HK-2 (cell line): ENCODE results near the gene LRMDA.
"Not testable (repeated sequence)": the region's sequence is repeated elsewhere in the genome, so short reads cannot be mapped to it uniquely, and the experiment has no call there.

Experiments
- DNase-seq: peaks from one replicate; pipeline ENCODE4 v3.0.0-alpha.2; 2018; ENCODE audit not compliant: unreplicated experiment

LRMDA gene

DNA sequence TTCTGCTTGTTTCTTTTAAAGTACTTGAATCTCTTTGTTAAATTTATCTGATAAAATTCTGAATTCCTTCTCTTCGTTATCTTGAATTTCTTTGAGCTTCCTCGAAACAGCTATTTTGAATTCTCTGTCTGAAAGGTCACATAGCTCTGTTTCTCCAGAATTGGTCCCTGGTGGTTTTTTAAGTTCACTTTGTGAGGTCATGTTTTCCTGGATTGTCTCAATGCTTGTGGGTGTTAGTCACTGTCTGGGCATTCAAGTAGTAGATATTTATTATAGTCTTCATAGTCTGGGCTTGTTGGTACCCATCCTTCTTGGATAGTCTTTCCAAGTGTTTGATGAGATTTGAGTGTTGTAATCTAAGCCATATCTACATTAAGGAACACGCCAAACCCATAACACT lies 1060.6 kb downstream of the LRMDA start:
- DNase-seq = no peak

DNA sequence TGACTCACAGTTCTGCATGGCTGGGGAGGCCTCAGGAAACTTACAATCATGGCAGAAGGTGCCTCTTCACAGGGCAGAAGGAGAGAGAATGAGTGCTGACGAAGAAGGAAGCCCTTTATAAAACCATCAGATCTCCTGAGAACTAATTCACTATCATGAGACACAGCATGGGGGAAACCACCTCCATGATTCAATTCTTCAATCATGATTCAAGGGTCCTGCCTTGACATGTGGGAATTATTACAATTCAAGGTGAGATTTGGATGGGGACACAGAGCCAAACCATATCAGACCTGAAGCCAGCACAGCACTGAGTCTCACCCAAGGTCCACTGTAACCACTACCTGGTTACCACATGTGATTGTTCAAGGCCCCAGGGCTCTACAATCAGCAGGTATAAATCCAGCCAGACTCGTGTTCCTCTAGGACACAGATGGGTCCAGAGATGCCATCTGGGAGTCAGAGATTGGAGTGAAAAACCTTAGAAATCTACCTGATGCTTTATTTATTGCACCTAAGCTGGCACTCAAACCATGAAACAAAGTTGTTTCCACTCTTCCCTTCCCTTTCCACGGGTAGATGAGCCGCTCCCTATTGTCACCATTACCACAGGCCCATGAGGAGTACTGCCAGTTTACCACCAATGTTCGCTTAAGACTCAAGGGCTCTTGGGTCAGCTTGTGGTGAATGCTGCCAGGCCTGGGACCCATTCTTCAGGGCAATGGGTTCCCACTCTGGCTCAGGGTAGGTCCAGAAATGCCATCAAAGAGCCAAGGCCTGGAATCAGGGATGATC lies 1061.5 kb downstream of the LRMDA start:
- DNase-seq = no peak

DNA sequence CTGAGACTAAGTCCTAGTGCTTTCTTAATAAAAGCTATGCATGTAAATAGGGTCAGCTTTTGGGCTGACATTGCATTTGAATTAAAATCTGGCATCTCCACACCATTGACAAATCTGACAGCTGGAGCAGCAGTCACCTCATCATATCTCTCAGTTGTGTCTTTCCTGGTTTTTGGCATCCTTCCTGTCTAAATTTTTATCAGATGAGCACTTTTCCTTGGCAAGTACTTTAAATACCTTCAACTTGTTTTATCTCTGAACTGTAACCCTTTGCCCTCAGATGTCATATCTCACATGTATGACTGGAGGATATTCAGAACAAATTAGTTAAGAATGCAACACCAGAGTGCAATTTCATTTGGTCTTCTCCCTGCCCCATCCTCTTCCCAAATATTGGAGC lies 1066.2 kb downstream of the LRMDA start:
- no peak for DNase-seq

DNA sequence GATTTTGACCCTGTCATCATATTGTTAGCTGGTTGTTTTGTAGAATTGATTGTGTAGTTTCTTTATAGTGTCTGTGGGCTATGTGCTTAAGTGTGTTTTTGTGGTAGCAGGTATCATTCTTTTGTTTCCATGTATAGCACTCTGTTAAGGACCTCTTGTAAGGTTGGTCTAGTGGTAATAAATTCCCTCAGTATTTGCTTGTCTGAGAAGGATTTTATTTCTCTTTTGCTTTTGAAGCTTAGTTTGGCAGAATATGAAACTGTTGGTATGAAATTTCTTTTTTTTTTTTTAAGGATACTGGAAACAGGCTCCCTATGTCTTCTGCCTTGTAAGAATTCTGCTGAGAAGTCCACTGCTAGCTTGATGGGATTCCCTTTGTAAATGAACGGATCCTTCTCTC lies 1073.4 kb downstream of the LRMDA start:
- no peak for DNase-seq

DNA sequence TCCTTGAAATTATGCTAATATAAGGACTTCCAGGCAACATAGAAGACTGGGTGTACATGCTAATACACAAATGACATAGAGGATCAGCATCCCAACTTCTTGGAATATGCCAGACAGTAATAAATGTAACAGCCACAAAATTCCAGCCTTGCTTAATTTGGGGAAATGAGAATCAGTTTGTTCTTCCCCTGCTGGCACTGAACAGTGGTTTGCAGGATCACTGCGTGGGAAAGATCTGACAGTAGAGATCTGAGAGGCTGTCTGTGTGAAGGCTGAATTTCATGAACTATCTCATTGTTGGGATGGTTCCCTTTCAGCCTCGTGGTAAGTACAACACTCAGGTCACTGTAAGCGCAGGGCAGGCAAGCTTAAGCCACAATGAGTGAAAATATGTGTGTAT lies 1078.0 kb downstream of the LRMDA start:
- no peak for DNase-seq

DNA sequence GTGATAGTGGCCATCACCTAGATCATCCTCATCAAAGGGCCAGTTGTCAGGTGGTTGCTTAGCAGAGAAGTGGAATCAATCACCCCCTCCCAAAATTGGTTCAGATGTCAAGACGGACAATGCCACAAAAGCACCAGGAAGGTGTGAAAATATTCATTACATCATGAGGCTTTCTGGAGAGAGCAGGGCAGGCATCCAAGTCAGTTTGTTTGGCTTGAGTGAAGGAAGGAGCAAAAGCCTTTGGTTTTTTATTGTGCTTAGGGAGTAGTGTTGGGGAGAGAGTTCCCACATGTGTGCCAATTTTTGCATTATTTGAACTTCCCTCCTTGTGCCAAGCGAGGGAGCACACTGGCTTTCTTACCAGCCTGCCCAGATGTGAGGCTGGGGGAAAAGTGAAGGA lies 1082.9 kb downstream of the LRMDA start:
- DNase-seq = no peak

DNA sequence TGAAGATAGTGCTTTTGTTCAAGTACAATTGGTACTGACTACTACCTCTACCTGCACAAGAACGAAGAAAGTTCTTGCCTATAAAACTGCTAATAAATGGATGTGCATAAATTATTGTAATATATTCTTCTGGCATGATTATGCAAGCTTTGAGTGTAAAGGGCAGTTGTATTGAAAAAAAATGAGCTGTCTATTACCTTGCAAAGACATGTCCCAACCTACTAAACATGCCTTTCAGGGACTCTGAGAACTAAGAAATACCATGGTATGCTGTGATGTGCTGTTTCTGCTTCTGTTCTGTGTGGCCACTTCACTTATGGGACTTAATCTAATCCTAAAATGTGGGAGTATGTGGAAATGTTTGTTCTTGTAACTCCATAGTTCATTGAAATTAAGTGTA lies 1083.4 kb downstream of the LRMDA start:
- DNase-seq = no peak

DNA sequence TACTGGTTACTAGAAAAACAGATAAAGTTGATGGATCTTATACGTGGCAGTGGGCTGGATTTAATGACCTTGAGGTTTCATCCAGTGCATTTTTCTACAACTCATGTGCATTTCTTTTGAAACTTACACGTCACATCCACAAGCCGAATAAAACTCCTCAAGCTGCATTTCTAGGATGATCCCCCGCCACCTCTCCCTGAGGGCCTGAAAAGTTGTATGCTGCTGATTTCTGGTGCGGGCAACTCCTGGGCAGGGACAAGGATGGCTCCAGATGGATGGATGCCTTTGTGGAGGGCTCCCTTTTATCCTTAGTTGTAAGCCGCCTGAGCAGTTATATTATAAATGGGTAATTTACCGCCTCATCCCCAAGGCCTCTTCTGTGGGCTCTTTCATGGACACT lies 1091.1 kb downstream of the LRMDA start:
- DNase-seq = no peak

DNA sequence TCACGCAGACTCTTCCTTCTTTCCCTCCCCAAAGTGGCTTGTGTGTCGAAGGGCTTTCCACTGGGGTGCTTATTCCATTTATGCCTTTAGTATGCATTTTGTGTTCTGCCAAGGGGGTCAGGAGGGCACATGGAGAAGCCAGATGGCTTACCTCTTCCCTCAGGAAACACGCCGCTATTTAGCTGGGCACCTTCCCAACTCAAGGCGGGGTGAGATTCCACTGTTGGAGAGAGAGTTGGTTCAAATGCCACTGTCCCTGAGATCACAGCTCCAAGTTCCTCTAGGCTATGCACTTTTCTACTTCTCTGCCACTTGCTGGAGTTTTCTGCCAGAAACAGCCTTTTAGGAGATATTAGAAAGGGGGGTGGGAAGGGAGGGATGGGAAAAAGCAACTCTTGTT lies 1091.8 kb downstream of the LRMDA start:
- DNase-seq = no peak

DNA sequence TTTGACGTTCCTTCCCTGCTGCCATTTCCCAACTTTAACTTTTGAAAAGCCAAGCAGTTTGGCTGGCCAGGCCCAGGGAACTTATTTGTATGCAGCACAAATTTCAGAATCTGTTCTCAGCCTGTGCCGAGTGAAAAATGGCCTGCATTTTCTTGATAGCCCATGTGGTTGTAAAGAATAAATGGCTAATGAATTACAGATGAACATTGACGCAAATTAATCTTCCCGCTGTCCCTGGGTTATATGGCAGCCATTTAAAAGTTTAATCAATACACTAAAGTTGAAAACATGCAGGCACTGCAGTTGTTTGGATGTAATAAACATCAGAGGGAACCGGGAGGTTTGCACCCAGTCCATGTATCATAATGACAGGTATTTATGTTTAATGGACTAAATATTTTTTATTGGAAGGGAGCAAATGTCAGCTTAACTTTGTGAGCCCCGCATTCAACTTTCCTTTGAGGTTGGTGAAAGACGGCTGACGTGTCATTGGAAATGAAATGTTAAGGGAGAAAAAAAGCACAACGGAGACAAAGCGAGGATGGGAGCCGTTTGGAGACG lies 1092.4 kb downstream of the LRMDA start:
- DNase-seq = no peak

DNA sequence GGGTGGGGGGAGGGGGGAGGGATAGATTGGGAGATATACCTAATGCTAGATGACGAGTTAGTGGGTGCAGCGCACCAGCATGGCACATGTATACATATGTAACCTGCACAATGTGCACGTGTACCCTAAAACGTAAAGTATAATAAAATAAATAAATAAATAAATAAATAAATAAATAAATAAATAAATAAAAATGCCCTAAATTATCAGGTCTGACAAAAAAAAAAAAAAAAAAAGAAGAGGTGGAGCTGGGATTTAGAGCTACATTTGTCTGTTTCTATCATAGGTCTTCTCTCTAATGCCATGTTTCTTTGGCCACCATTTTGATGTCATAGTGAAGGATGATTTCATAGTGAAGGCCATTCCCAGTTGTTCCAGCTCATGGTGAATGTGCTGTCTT lies 1095.4 kb downstream of the LRMDA start:
- not testable (repeated sequence) for DNase-seq

DNA sequence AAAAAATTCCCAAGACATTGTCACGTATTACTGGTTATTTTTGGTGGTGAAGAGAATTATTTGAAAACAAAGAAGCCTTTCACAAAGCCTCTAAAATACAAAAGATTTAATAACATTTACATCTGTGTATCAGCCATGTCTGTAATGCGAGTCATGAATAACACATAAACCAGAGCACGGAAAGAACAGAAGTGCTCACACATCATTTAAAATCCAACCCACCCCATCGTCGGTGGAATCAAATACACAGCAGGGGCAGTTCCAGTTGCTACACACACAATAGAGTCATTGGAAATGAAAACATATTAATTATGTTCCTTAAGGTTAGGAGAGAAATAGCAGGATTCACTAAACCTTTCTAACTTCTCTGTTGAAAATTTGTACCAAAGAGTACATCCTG lies 1108.9 kb downstream of the LRMDA start:
- DNase-seq = no peak

DNA sequence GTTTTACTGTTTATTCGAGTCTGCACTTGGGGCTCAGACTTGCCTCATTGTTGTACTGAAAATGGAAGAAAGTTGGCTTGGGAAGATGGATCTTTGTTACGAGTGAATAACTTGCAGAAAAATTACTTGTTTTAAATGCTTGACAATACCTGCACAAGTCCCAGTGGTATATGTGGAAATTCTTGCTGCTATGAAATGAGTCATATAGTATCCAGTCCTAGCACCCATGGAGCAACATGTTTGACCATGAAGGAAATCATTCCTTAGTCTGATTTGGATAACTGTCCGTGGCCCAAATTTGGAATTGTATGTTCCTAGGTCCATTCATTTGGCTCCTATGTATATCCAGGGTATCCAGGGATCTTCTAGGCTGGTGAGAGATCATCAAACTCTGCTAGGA lies 1109.4 kb downstream of the LRMDA start:
- no peak for DNase-seq

DNA sequence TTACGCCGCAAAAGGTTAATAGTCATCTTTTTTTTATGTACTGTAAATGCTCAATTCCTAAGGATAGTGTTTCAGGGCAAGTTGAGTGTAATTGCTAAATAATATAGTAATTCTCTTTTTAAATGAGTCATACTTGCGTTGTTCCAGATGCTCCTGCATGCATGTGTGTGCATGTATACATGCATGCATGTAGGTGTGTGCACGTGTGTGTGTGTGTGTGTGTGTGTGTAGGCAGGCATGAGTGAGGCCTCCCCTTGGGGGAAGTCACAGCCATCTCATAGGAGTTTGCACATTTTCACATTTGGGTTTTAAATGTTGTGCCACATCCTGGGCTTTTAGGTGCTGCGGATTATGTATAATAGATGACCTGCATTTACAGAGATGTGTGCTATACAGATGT lies 1110.4 kb downstream of the LRMDA start:
- no peak for DNase-seq

DNA sequence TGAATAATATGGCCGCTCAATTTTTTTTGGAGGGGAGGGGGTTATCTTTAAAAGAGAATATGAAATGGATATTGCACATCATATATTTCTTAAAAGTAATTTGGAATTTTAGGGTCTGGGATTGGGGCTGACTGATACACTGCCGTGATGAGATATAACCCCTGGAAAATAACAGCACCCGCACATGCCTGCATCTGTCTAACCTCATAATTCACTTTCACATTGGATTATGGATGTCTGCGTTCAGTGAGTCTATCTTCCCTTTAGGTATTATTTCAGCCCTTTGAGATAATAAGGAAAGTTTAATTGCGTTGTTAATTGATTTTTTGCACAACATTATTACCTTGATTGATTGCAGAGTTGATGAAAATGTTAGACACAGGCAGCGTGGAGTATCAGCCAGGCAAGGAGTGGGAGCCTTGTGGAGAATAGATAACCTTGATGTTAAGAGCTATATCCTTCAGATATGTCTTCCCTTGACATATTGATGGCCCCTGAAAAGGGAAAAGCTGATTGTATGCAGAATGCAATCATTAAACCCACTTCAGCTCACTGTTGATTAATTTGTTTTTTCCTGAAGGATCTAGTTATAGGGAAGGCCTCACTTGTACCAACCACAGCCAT lies 1111.0 kb downstream of the LRMDA start:
- no peak for DNase-seq

DNA sequence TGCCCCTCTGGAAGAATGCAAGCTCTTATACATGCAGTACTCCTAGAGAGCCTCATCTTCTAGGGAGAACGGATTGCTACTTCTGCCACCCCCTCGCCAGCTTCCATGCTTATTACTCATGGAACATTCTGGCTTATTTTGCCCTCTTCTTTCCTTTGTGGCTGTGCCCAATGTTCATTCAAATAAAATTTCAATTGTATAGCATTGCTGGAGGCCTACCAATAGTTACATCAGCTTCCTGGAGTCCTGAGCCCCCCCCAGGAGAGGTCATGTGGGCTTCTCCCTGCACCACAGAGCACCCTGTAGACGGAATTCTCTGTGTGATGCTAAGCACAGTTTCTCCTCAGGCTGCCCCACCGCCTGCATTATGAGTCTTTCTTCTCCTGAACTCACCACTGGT lies 1112.2 kb downstream of the LRMDA start:
- no peak for DNase-seq

DNA sequence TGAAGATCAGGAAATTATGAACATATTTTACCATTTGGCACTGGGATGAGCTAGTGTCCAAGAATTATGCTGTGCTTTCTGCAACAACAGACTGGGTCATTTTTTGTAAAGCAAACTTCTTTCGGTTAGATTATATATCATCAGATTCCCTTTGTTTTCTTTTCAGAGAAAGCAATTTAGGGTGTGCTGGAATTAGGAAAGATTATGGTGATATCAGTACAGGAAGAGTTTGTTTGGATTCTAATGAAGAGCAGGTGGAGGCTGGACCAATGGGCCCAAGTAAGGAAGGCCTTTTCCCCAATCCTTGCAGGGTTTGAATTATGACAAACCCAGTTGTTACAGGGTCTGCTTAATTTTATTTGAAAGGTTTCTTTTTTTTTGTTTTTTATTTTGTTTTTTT lies 1113.4 kb downstream of the LRMDA start:
- no peak for DNase-seq

DNA sequence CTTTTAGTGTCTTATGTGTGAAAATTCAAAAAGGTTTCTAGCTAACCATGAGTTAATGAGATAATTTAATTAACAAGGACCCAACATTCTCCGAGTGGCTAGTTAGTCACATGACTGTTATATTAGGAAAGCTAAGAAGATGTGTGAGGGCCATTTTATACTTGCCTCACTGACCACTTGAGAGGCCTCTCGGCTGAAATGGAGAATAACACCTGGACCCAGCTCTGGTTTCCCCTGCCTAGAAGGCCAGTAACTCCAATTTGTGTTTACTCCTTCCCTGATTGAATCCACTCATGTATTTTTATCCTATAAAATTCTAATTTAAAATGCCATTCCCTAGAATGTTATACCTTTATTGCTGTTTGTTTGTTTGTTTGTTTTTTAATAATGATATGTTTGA lies 1115.0 kb downstream of the LRMDA start:
- no peak for DNase-seq

DNA sequence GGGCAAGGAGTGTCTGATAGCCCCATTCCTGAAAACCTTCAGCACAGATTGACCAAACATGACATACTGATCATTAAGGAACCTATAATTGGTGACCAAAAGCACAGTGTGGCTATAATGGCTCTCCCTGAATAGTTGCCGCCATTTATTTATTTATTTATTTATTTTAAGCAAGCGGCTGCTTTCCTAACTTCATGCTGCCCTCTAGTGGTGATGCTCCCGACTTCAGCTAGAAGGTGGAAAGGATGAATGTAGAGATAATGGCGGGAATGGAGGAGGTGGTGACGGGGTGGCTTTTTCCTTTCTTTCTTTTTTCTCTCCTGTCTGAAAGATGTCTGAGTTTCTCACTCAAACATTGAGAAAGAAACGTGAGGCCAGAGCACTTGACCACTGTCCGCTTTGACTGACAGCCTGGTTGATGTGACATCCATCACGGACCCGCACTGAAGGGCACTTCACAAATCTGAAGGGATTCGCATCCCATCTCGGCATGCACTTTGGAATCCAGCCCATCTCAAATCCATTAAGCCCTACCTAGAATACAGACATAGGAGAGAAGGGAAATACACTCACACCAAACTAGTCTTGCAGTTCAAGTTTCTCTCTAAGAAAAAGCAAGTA lies 1116.0 kb downstream of the LRMDA start:
- peak; percentile 83 for DNase-seq

DNA sequence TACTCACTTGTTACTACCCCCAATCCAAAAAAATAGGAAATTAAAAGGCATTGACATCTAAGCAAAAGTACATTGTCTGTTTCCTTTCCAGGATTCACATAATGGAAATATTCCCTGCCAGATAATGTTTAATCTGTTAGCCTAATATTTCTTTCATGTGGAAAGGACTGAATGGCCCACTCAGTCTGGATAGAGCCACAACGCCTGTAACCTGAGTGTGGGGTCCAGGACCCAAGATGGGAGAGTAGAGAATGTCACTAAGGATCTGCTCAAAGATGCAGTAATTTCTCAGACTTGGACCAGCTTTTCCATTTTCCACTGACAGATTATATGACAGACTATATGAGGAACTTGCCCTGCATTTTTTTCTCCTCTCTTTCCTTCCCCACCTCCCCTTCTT lies 1117.3 kb downstream of the LRMDA start:
- no peak for DNase-seq

DNA sequence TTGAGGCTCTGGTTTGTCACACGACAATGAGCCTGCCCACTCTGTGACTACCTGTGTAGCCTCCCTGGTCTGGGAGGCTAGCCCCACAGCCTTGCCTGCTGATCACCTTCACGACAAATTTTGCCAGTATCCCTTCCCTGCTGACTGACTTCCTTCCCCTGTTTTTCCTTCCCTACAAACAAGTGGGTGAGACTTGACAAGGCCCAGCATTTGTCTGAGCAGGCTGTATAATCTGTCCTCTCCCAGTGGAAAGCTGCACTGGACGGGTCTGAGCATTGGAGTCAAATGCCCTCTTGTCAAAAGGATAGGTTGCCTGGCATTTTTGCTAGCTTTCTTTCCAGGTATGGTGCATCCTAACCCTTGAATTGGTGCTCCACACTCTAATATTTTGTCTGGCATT lies 1117.7 kb downstream of the LRMDA start:
- no peak for DNase-seq

DNA sequence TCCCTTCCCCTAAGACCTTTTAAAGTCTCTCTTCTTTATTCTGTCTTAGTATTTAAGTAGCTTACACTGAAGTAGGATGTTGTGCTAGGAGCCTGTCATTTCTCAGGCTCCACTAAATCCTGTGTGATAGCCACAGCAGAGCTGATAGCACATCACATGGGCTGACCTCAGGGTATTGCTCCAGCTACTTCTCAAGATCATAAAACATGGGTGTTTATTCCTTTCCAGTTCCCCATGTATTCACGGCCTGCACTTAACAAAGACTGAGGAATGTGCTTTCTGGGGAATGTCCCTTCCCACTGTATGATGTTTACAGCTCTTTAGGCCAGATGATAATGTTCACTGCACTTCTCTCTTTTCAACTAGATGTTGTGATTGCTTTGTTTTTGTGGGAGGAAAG lies 1119.4 kb downstream of the LRMDA start:
- no peak for DNase-seq
